ENCODE results near the gene TMEM185B.
A peak's percentile ranks its signal among the peaks of the same experiment; 100 is the strongest.

The TMEM185B gene

GRCh38 chr2:120243211-120243610 is 20.0 kb upstream of the TMEM185B start:
- Histone ChIP-seq H3K4me2 (ENCODE audit: low read length) (no peak overlapping the region), H3K4me1 (ENCODE audit: control insufficient read depth, low read depth, low read length) (peaks cover 15% of the 10 kb centered on the region)
- DNase-seq: peak; percentile 51

GRCh38 chr2:120241684-120242083 is 18.5 kb upstream of the TMEM185B start:
- no peak overlapping the region for H3K56ac ChIP-seq (ENCODE audit: low read length)
- no peak overlapping the region for H3K4me3 ChIP-seq (ENCODE audit: low read length)
- H3K23ac ChIP-seq (ENCODE audit: low read length): no peak overlapping the region
- H3K27me3 ChIP-seq (ENCODE audit: insufficient read depth, low read length, poor library complexity): no peaks in the 10 kb centered on the region
- no peaks in the 10 kb centered on the region for H3K79me2 ChIP-seq (ENCODE audit: control insufficient read depth, insufficient read depth, low read length)
- H3K18ac ChIP-seq (ENCODE audit: low read length): no peak overlapping the region
- H3K4ac ChIP-seq (ENCODE audit: low read depth, low read length): no peak overlapping the region
- H3K9ac ChIP-seq (ENCODE audit: low read length): no peak overlapping the region
- WGBS (ENCODE audit: extremely low coverage, insufficient coverage, low lambda C conversion rate): no CpG with 5 or more reads among the region's 6 CpGs
- no peak overlapping the region for H3K4me2 ChIP-seq (ENCODE audit: low read length)
- peaks cover 18% of the 10 kb centered on the region for H3K4me1 ChIP-seq (ENCODE audit: control insufficient read depth, low read depth, low read length)
- no peak for DNase-seq
- no peak overlapping the region for H2AK5ac ChIP-seq (ENCODE audit: low read length)
- H3K27ac ChIP-seq (ENCODE audit: low read depth, low read length): no peak overlapping the region
- no peak overlapping the region for H2BK5ac ChIP-seq (ENCODE audit: low read length)
- H4K8ac ChIP-seq (ENCODE audit: low read depth, low read length): no peak overlapping the region
- no peaks in the 10 kb centered on the region for H3K36me3 ChIP-seq (ENCODE audit: control insufficient read depth, insufficient read depth, low read length)
- H4K5ac ChIP-seq (ENCODE audit: low read length): no peak overlapping the region
- no peaks in the 10 kb centered on the region for H3K79me1 ChIP-seq (ENCODE audit: low read length)
- no peak overlapping the region for H2BK15ac ChIP-seq (replicated peaks; ENCODE audit: low read depth)
- no peak overlapping the region for H2BK120ac ChIP-seq (ENCODE audit: low read depth, low read length)

More at GRCh38 chr2:120243211-120243610, 20.0 kb upstream of the TMEM185B start:
- Histone ChIP-seq H3K4me3 (ENCODE audit: low read length) (no peak overlapping the region), H2AK5ac (ENCODE audit: low read length) (no peak overlapping the region), H2BK5ac (ENCODE audit: low read length) (no peak overlapping the region), H3K18ac (ENCODE audit: low read length) (no peak overlapping the region), H3K4ac (ENCODE audit: low read depth, low read length) (no peak overlapping the region), H4K5ac (ENCODE audit: low read length) (no peak overlapping the region), H2BK120ac (ENCODE audit: low read depth, low read length) (no peak overlapping the region), H3K9ac (ENCODE audit: low read length) (no peak overlapping the region), H3K27ac (ENCODE audit: low read depth, low read length) (no peak overlapping the region), H3K23ac (ENCODE audit: low read length) (no peak overlapping the region), H3K27me3 (ENCODE audit: insufficient read depth, low read length, poor library complexity) (no peaks in the 10 kb centered on the region), H4K8ac (ENCODE audit: low read depth, low read length) (no peak overlapping the region), H3K56ac (ENCODE audit: low read length) (no peak overlapping the region), H3K79me2 (ENCODE audit: control insufficient read depth, insufficient read depth, low read length) (no peaks in the 10 kb centered on the region), H2BK15ac (replicated peaks; ENCODE audit: low read depth) (no peak overlapping the region), H3K36me3 (ENCODE audit: control insufficient read depth, insufficient read depth, low read length) (no peaks in the 10 kb centered on the region), H3K79me1 (ENCODE audit: low read length) (no peaks in the 10 kb centered on the region)
- WGBS (ENCODE audit: extremely low coverage, insufficient coverage, low lambda C conversion rate): no CpG with 5 or more reads among the region's 3 CpGs

GRCh38 chr2:120240901-120241429 is 17.8 kb upstream of the TMEM185B start:
- H2BK120ac ChIP-seq (ENCODE audit: low read depth, low read length): no peak overlapping the region
- no peaks in the 10 kb centered on the region for H3K79me1 ChIP-seq (ENCODE audit: low read length)
- no peak overlapping the region for H3K4me3 ChIP-seq (ENCODE audit: low read length)
- peaks cover 18% of the 10 kb centered on the region for H3K4me1 ChIP-seq (ENCODE audit: control insufficient read depth, low read depth, low read length)
- H2BK15ac ChIP-seq (replicated peaks; ENCODE audit: low read depth): no peak overlapping the region
- no peak overlapping the region for H4K8ac ChIP-seq (ENCODE audit: low read depth, low read length)
- no peak overlapping the region for H3K23ac ChIP-seq (ENCODE audit: low read length)
- no CpG with 5 or more reads among the region's 10 CpGs for WGBS (ENCODE audit: extremely low coverage, insufficient coverage, low lambda C conversion rate)
- H3K27me3 ChIP-seq (ENCODE audit: insufficient read depth, low read length, poor library complexity): no peaks in the 10 kb centered on the region
- no peak overlapping the region for H3K56ac ChIP-seq (ENCODE audit: low read length)
- DNase-seq: no peak
- H3K79me2 ChIP-seq (ENCODE audit: control insufficient read depth, insufficient read depth, low read length): no peaks in the 10 kb centered on the region
- no peaks in the 10 kb centered on the region for H3K36me3 ChIP-seq (ENCODE audit: control insufficient read depth, insufficient read depth, low read length)
- H3K4me2 ChIP-seq (ENCODE audit: low read length): no peak overlapping the region
- no peak overlapping the region for H2BK5ac ChIP-seq (ENCODE audit: low read length)
- H3K18ac ChIP-seq (ENCODE audit: low read length): no peak overlapping the region
- H3K9ac ChIP-seq (ENCODE audit: low read length): no peak overlapping the region
- no peak overlapping the region for H4K5ac ChIP-seq (ENCODE audit: low read length)
- H2AK5ac ChIP-seq (ENCODE audit: low read length): no peak overlapping the region
- no peak overlapping the region for H3K4ac ChIP-seq (ENCODE audit: low read depth, low read length)
- H3K27ac ChIP-seq (ENCODE audit: low read depth, low read length): no peak overlapping the region

GRCh38 chr2:120239488-120240287 is 16.5 kb upstream of the TMEM185B start:
- Histone ChIP-seq H4K5ac (ENCODE audit: low read length) (no peak overlapping the region), H2BK120ac (ENCODE audit: low read depth, low read length) (no peak overlapping the region), H3K4ac (ENCODE audit: low read depth, low read length) (no peak overlapping the region), H3K9ac (ENCODE audit: low read length) (no peak overlapping the region), H2AK5ac (ENCODE audit: low read length) (peak overlapping the region; percentile 88), H3K27me3 (ENCODE audit: insufficient read depth, low read length, poor library complexity) (no peaks in the 10 kb centered on the region), H3K79me2 (ENCODE audit: control insufficient read depth, insufficient read depth, low read length) (no peaks in the 10 kb centered on the region), H2BK5ac (ENCODE audit: low read length) (no peak overlapping the region), H2BK15ac (replicated peaks; ENCODE audit: low read depth) (no peak overlapping the region), H3K27ac (ENCODE audit: low read depth, low read length) (no peak overlapping the region), H3K4me1 (ENCODE audit: control insufficient read depth, low read depth, low read length) (peaks cover 14% of the 10 kb centered on the region), H3K56ac (ENCODE audit: low read length) (peak overlapping the region; percentile 49), H3K18ac (ENCODE audit: low read length) (no peak overlapping the region), H3K4me2 (ENCODE audit: low read length) (no peak overlapping the region), H4K8ac (ENCODE audit: low read depth, low read length) (no peak overlapping the region), H3K79me1 (ENCODE audit: low read length) (no peaks in the 10 kb centered on the region), H3K4me3 (ENCODE audit: low read length) (no peak overlapping the region), H3K23ac (ENCODE audit: low read length) (no peak overlapping the region), H3K36me3 (ENCODE audit: control insufficient read depth, insufficient read depth, low read length) (no peaks in the 10 kb centered on the region)
- DNase-seq: peak; percentile 36
- WGBS (ENCODE audit: extremely low coverage, insufficient coverage, low lambda C conversion rate): no CpG with 5 or more reads among the region's 22 CpGs

GRCh38 chr2:120238728-120239487 is 15.7 kb upstream of the TMEM185B start:
- Histone ChIP-seq H3K36me3 (ENCODE audit: control insufficient read depth, insufficient read depth, low read length) (no peaks in the 10 kb centered on the region), H4K8ac (ENCODE audit: low read depth, low read length) (no peak overlapping the region), H3K79me1 (ENCODE audit: low read length) (no peaks in the 10 kb centered on the region), H2BK120ac (ENCODE audit: low read depth, low read length) (no peak overlapping the region), H3K27ac (ENCODE audit: low read depth, low read length) (peak overlapping the region; percentile 77), H2BK15ac (replicated peaks; ENCODE audit: low read depth) (no peak overlapping the region), H3K4me3 (ENCODE audit: low read length) (no peak overlapping the region), H3K4me2 (ENCODE audit: low read length) (no peak overlapping the region), H4K5ac (ENCODE audit: low read length) (no peak overlapping the region), H3K56ac (ENCODE audit: low read length) (peak overlapping the region; percentile 70), H3K9ac (ENCODE audit: low read length) (no peak overlapping the region), H3K79me2 (ENCODE audit: control insufficient read depth, insufficient read depth, low read length) (no peaks in the 10 kb centered on the region), H3K4me1 (ENCODE audit: control insufficient read depth, low read depth, low read length) (peaks cover 14% of the 10 kb centered on the region), H3K27me3 (ENCODE audit: insufficient read depth, low read length, poor library complexity) (no peaks in the 10 kb centered on the region), H3K18ac (ENCODE audit: low read length) (peak overlapping the region; percentile 5), H2AK5ac (ENCODE audit: low read length) (peak overlapping the region; percentile 88), H2BK5ac (ENCODE audit: low read length) (peak overlapping the region; percentile 76), H3K23ac (ENCODE audit: low read length) (no peak overlapping the region), H3K4ac (ENCODE audit: low read depth, low read length) (no peak overlapping the region)
- DNase-seq: no peak
- no CpG with 5 or more reads among the region's 22 CpGs for WGBS (ENCODE audit: extremely low coverage, insufficient coverage, low lambda C conversion rate)
